ENCODE data around the gene PCDHB15. TPM values are rescaled to one million over a fixed set of nuclear protein-coding genes. Genes with fewer than 3 reads are reported as not detected.
"Not testable (repeated sequence)": the region's sequence is repeated elsewhere in the genome, so short reads cannot be mapped to it uniquely, and the experiment has no call there.

The PCDHB15 gene
- polyA plus RNA-seq, 1 of the 3 experiments (the other 2 are of a cell fraction) = 0.99 TPM

- no peaks in the 10 kb centered on the region for H3K36me3 ChIP-seq (replicated peaks in 1 of 2; ENCODE audit: control insufficient read depth in 1 of 2, insufficient read depth in 2 of 2, low read length in 1 of 2)
- peaks cover 5% of the 10 kb centered on the region for H3K9me3 ChIP-seq
- no peaks in the 10 kb centered on the region for H3K9me2 ChIP-seq
- H3K4me1 ChIP-seq (ENCODE audit: control insufficient read depth in 1 of 2, insufficient read depth in 2 of 2, low read depth in 1 of 2, low read length in 1 of 2) = no peaks in the 10 kb centered on the region
- H3K27me3 ChIP-seq (ENCODE audit: insufficient read depth) = no peaks in the 10 kb centered on the region
- no peaks in the 10 kb centered on the region for H3F3A ChIP-seq (replicated peaks; ENCODE audit: insufficient read depth)
- ChIA-PET POLR2A (no interaction called here), CTCF (no interaction called here)
- TF ChIP-seq SIN3A (IDR thresholded peaks at IDR 0.05; ENCODE audit: borderline replicate concordance, low read depth, low read length) (no peak), ELF1 (IDR thresholded peaks at IDR 0.05) (no peak), RFX5 (IDR thresholded peaks at IDR 0.05; ENCODE audit: low read length) (no peak), FOSL2 (IDR thresholded peaks at IDR 0.05; ENCODE audit: borderline replicate concordance, low read depth) (no peak), YY1 (IDR thresholded peaks at IDR 0.05; ENCODE audit: low read depth) (no peak), USF2 (IDR thresholded peaks at IDR 0.05; ENCODE audit: borderline replicate concordance, low read depth, low read length) (no peak), RXRA (IDR thresholded peaks at IDR 0.05; ENCODE audit: borderline replicate concordance, low read depth) (no peak), CHD2 (IDR thresholded peaks at IDR 0.05; ENCODE audit: low read length, partially characterized antibody) (no peak), RAD21 (IDR thresholded peaks at IDR 0.05; ENCODE audit: low read length) (no peak), ZBTB33 (IDR thresholded peaks at IDR 0.05; ENCODE audit: borderline replicate concordance, low read depth) (no peak), NFIC (IDR thresholded peaks at IDR 0.05; ENCODE audit: borderline replicate concordance) (no peak), SMC3 (IDR thresholded peaks at IDR 0.05; ENCODE audit: low read depth, low read length) (no peak), MEF2A (IDR thresholded peaks at IDR 0.05; ENCODE audit: borderline replicate concordance, low read depth) (no peak)
- TF ChIP-seq, protein P1, sequence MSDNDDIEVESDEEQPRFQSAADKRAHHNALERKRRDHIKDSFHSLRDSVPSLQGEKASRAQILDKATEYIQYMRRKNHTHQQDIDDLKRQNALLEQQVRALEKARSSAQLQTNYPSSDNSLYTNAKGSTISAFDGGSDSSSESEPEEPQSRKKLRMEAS (IDR thresholded peaks at IDR 0.05; ENCODE audit: low read depth) = no peak
- TF ChIP-seq, protein P2, sequence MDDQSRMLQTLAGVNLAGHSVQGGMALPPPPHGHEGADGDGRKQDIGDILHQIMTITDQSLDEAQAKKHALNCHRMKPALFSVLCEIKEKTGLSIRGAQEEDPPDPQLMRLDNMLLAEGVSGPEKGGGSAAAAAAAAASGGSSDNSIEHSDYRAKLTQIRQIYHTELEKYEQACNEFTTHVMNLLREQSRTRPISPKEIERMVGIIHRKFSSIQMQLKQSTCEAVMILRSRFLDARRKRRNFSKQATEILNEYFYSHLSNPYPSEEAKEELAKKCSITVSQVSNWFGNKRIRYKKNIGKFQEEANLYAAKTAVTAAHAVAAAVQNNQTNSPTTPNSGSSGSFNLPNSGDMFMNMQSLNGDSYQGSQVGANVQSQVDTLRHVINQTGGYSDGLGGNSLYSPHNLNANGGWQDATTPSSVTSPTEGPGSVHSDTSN (IDR thresholded peaks at IDR 0.05) = no peak
- no peaks in the 10 kb centered on the region for H3K79me2 ChIP-seq (ENCODE audit: insufficient read depth)
- 88% methylated on average over 15 of the region's 43 CpGs for WGBS (ENCODE audit: low lambda C conversion rate)
- no peak overlapping the region for H3K4me2 ChIP-seq
- H4K20me1 ChIP-seq (ENCODE audit: insufficient read depth) = no peaks in the 10 kb centered on the region
- H3K27ac ChIP-seq (ENCODE audit: low read depth in 2 of 2, low read length in 1 of 2) = no peak overlapping the region
- no peak overlapping the region for H3K9ac ChIP-seq
- H3K4me3 ChIP-seq (ENCODE audit: low read depth in 2 of 2, low read length in 1 of 2) = no peak overlapping the region; a peak in 1 of 4 replicates
- no peak for DNase-seq
- no peak overlapping the region for H2AFZ ChIP-seq (ENCODE audit: low read depth)
These were observed 3.7 kb upstream of the PCDHB15 start for GRCh38 chr5:141241496-141241895.

GRCh38 chr5:141246971-141247370 is 1.8 kb downstream of the PCDHB15 start:
- peaks cover 15% of the 10 kb centered on the region for H3K9me3 ChIP-seq
- H3K27ac ChIP-seq (ENCODE audit: low read depth in 2 of 2, low read length in 1 of 2); H2AFZ ChIP-seq (ENCODE audit: low read depth); CTCF ChIA-PET; H3K4me3 ChIP-seq (ENCODE audit: low read depth in 2 of 2, low read length in 1 of 2); H3K9me2 ChIP-seq; H3K36me3 ChIP-seq (replicated peaks in 1 of 2; ENCODE audit: control insufficient read depth in 1 of 2, insufficient read depth in 2 of 2, low read length in 1 of 2); H3K4me2 ChIP-seq; H3K9ac ChIP-seq; POLR2A ChIA-PET; H3F3A ChIP-seq (replicated peaks; ENCODE audit: insufficient read depth); H3K79me2 ChIP-seq (ENCODE audit: insufficient read depth); H4K20me1 ChIP-seq (ENCODE audit: insufficient read depth); DNase-seq; H3K27me3 ChIP-seq (ENCODE audit: insufficient read depth); H3K4me1 ChIP-seq (ENCODE audit: control insufficient read depth in 1 of 2, insufficient read depth in 2 of 2, low read depth in 1 of 2, low read length in 1 of 2): not testable (repeated sequence)
- WGBS (ENCODE audit: low lambda C conversion rate) = 85% methylated on average over 8 of the region's 42 CpGs

DNA sequence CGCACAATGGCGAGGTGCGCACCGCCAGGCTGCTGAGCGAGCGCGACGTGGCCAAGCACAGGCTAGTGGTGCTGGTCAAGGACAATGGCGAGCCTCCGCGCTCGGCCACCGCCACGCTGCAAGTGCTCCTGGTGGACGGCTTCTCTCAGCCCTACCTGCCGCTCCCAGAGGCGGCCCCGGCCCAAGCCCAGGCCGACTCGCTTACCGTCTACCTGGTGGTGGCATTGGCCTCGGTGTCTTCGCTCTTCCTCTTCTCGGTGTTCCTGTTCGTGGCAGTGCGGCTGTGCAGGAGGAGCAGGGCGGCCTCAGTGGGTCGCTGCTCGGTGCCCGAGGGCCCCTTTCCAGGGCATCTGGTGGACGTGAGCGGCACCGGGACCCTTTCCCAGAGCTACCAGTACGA is 2.2 kb downstream of the PCDHB15 start:
- H3K36me3 ChIP-seq (replicated peaks in 1 of 2; ENCODE audit: control insufficient read depth in 1 of 2, insufficient read depth in 2 of 2, low read length in 1 of 2); H3K4me3 ChIP-seq (ENCODE audit: low read depth in 2 of 2, low read length in 1 of 2); H3F3A ChIP-seq (replicated peaks; ENCODE audit: insufficient read depth); H3K9ac ChIP-seq; H3K79me2 ChIP-seq (ENCODE audit: insufficient read depth); POLR2A ChIA-PET; H3K27ac ChIP-seq (ENCODE audit: low read depth in 2 of 2, low read length in 1 of 2); H4K20me1 ChIP-seq (ENCODE audit: insufficient read depth); H3K4me2 ChIP-seq; CTCF ChIA-PET; DNase-seq; H2AFZ ChIP-seq (ENCODE audit: low read depth); H3K4me1 ChIP-seq (ENCODE audit: control insufficient read depth in 1 of 2, insufficient read depth in 2 of 2, low read depth in 1 of 2, low read length in 1 of 2); H3K9me2 ChIP-seq; H3K27me3 ChIP-seq (ENCODE audit: insufficient read depth): not testable (repeated sequence)
- peaks cover 17% of the 10 kb centered on the region for H3K9me3 ChIP-seq
- 84% methylated on average over 13 of the region's 34 CpGs for WGBS (ENCODE audit: low lambda C conversion rate)
